GM08714 (cell line): ENCODE measurements around the gene WFDC2.

Experiments used
- H3K4me3 ChIP-seq: fragments of 200-500 bp; sonication (Bioruptor generic); 2 replicates; pipeline ENCODE4 v1.5.1; 2014; ENCODE audit warnings: mild to moderate bottlenecking, low read length, inconsistent platforms
- ZNF274 ChIP-seq: IDR thresholded peaks from 2 replicates; pipeline ENCODE4 v1.6.1; 2012; ENCODE audit warnings: mild to moderate bottlenecking, low read depth, low read length

WFDC2 gene

DNA sequence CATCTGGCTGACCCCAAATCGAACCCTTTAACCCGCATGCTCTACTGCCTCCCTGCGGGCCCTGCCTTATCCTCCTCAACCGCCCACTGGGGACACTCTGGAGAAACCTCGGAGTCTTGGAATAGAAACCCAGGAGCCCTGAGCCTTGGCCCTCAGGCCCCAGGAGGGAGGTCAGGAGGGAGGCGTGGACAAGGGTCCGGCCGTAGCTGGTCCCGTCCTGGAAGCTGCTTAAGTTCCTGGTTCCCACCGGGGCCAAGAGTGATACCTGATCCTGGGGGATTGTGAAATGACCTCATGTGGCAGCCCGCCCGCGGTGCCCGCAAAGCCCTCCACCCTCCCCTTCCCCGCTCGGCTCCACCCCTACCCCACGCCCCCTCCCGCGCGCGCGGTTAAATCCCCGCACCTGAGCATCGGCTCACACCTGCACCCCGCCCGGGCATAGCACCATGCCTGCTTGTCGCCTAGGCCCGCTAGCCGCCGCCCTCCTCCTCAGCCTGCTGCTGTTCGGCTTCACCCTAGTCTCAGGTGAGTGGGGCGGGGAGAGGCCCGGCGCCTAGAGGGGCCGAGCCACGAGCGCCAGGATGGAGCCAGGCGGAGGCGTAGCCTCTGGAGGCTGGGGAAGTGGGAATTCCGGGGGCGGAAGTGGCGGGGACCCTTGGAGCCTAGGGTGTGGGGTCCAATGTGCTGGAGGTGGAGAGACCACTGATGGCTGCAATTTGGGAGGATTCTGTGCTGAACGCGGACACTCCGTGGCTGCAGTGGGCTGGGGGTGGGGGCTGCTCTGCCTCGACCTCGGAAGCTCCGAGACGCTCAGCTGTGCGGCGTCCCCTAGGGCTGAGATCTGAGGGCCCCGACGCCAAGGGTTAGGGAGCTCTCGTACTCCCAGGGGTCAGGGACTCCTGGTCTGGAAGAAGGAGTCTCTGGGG is at the start of gene WFDC2:
TSS of gene WFDC2 (plus strand) at position 418 of the 926 bp plus-strand sequence. CDS start at position 447, 29 bp downstream.
- peak within 1 kb of the TSS; percentile 19; the same call in 1 of the 2 replicates for H3K4me3 ChIP-seq
- TF ChIP-seq ZNF274 = no peak

DNA sequence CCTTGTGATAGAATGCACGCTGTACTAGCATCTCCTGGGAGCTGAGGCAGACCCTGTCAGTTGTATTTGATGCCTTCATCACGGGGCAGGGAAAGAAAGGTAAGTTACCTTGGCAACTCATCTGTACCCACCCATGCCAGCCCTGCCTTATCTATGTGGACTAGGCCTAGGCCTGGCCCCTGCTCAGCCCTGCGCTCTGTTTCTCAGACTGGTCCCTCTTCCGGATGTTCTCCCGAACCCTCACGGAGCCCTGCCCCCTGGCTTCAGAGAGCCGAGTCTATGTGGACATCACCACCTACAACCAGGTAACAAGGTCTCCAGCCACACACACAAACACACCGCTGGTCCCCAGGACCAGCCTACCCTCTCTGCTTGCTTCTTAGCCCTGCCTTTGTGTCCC is 49.4 kb upstream of the WFDC2 start:
- no peak overlapping the region for H3K4me3 ChIP-seq
- no peak for TF ChIP-seq ZNF274

GRCh38 chr20:45423700-45424099 is 45.9 kb upstream of the WFDC2 start:
- TF ChIP-seq ZNF274 = no peak
- H3K4me3 ChIP-seq = no peak overlapping the region

DNA sequence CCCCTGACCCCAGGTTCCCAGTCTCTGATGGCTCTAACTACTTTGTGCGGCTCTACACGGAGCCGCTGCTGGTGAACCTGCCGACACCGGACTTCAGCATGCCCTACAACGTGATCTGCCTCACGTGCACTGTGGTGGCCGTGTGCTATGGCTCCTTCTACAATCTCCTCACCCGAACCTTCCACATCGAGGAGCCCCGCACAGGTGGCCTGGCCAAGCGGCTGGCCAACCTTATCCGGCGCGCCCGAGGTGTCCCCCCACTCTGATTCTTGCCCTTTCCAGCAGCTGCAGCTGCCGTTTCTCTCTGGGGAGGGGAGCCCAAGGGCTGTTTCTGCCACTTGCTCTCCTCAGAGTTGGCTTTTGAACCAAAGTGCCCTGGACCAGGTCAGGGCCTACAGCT is 44.0 kb upstream of the WFDC2 start:
- H3K4me3 ChIP-seq = no peak overlapping the region
- TF ChIP-seq ZNF274 = no peak

- no peak for TF ChIP-seq ZNF274
- H3K4me3 ChIP-seq = no peak overlapping the region
These were observed 43.1 kb upstream of the WFDC2 start for GRCh38 chr20:45426320-45427016.

DNA sequence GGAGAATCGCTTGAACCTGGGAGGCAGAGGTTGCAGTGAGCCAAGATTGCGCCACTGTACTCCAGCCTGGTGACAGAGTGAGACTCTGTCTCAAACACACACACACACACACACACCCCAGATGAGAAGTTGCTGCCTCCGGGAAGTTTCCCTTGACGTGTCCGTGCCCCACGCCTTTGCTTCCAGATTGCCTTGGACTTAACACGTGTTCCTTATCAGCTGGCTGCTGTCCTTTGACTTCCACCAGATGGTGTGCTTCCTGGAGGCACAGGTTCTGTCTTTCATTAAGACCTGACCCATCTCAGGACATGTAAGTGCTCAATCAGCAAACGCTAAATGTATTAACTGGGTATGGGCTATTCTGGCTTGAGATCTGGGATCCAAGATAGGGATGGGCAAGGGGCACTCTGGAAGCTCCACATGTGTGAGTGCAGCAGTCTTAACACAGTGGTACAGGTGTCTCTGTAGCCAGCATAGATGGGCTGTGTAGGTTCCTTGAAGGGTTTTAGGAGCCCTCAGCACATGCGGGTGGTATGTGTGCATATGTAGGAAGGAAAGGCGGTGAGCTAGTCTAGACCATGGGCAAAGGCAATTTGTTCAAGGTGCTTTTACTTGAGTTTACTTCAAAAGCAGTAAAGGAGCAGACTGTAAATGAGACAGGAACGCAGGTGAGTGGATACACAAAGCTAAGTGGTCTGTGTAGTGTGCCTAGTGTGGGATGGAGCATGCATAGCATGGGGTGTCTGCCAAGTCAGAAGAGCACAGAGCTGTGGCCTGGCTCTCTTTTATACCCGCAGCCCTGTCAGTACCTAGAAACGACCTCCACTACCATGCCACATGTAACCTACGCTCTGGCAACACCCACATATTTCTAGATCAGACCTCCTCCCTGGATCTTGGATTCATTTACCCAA is 42.1 kb upstream of the WFDC2 start:
- TF ChIP-seq ZNF274 = no peak
- H3K4me3 ChIP-seq = no peak overlapping the region

GRCh38 chr20:45429618-45430017 is 39.9 kb upstream of the WFDC2 start:
- H3K4me3 ChIP-seq = no peak overlapping the region
- TF ChIP-seq ZNF274 = no peak

- H3K4me3 ChIP-seq = no peak overlapping the region; the same call in 1 of the 2 replicates
These were observed 37.3 kb upstream of the WFDC2 start for GRCh38 chr20:45432294-45432693.

DNA sequence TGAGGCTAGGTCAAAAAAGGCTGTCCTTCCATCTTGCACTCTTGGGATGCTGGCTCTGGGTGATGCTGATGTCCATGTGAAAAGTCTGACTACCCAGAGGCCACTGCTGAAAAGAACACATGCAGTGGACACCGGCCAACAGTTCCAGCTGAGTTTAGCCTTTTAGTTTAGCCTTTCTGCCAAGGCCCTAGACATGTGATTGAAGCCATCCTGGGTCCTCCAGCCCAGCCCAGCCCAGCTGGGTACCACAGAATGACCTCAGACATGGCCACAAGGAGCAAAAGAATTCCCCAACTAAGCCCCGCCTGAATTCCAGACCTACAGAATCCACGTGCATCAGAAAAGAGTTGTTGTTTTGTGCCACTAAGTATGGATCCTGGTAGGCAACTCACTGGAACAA is 36.2 kb upstream of the WFDC2 start:
- no peak overlapping the region for H3K4me3 ChIP-seq
- TF ChIP-seq ZNF274 = no peak

More at GRCh38 chr20:45432294-45432693, 37.3 kb upstream of the WFDC2 start:
- TF ChIP-seq ZNF274 = no peak

GRCh38 chr20:45433976-45434375 is 35.6 kb upstream of the WFDC2 start:
- no peak for TF ChIP-seq ZNF274
- H3K4me3 ChIP-seq = no peak overlapping the region

DNA sequence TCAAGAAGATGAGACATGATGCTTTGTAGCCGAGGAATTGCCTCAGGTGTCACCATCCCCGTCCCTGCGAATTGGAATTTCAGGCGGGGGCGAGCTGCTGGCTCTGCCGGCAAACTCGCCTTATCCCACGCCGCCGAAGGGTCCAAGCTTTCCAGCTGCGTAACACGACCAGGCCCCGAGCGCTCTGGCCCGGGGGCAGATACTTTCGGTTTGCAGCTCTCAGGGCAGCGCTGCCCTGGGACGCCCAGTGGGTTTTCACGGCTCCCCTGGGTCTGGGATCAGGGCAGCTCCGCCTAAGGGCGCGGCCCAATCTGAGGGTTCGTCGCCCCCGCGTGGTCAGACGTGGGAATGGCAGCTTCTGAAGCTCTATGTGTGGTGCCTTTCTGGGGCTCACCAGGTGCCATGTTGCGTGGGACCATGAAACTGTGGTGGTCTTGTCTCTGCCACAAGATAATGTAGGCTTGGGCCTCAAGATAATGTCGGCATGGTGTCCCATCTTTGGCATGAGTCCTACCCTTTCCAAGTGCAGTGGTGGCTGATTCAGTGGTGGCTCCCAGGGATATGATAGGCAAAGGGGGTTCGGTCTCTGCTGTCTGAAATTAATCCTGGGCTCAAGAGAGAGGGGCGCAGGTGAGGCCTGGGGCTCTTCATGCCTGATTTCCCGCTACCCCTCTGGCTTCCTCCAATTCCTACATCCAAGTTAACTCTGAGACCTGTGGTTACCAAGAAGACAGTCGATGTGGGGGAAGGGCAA is 32.6 kb upstream of the WFDC2 start:
- H3K4me3 ChIP-seq = peak overlapping the region; percentile 29; the same call in 1 of the 2 replicates
- no peak for TF ChIP-seq ZNF274

DNA sequence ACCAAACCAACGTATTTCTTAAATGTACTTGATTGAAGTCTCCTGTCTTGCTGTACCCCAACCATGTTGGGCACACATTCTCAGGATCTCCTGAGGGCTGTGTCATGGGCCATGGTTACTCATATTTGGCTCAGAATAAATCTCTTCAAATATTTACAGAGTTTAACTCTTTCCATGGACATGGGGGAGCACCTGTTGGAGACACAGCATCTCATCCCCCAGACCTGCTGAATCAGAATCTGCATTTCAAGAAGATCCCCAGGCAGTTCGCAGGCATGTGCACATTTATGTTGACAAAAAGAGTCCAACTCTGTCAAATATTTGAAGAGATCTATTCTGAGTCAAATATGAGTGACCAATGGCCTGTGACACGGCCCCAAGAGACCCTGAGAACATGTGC is 29.1 kb upstream of the WFDC2 start:
- H3K4me3 ChIP-seq = no peak overlapping the region
- no peak for TF ChIP-seq ZNF274
